ENCODE measurements around the gene PADI2. TPM values are rescaled to one million over a fixed set of nuclear protein-coding genes. Genes with fewer than 3 reads are reported as not detected.
A peak's percentile ranks its signal among the peaks of the same experiment; 100 is the strongest.

PADI2 gene
- total RNA-seq, 4 donors from 2014 or later: 2.2 to 26.7 (median 15.3) TPM

- H3K4me3 ChIP-seq (ENCODE audit: low read depth, poor library complexity, severe bottlenecking): no peak overlapping the region
- intact Hi-C loops (cut with DNase I; ENCODE audit: low total_unique reads): no loop called here
- WGBS, 2 donors: 57 to 66% methylated on average over 3 of the region's 3 CpGs
- no peak for DNase-seq (ENCODE audit: low spot score in 2 of 2)
- TF ChIP-seq CTCF (IDR thresholded peaks at IDR 0.05): no peak
- no peak for TF ChIP-seq POLR2A (IDR thresholded peaks at IDR 0.05)
Measured at GRCh38 chr1:17156108-17156507, 36.9 kb upstream of the PADI2 start.

GRCh38 chr1:17155257-17155920, 36.1 kb upstream of the PADI2 start:
- intact Hi-C loops (cut with DNase I; ENCODE audit: low total_unique reads): no loop called here
- H3K4me3 ChIP-seq (ENCODE audit: low read depth, poor library complexity, severe bottlenecking): no peak overlapping the region
- WGBS, 2 donors: 26% methylated on average over 2 of the region's 2 CpGs
- peak in 1 of 2 donors; percentile 4 for DNase-seq (ENCODE audit: low spot score in 2 of 2)
- TF ChIP-seq CTCF (IDR thresholded peaks at IDR 0.05) (no peak), POLR2A (IDR thresholded peaks at IDR 0.05) (no peak)

- no peak overlapping the region for H3K4me3 ChIP-seq (ENCODE audit: low read depth, poor library complexity, severe bottlenecking)
- no peak for DNase-seq (ENCODE audit: low spot score in 2 of 2)
- 49 to 59% methylated on average over 8 of the region's 8 CpGs for WGBS, 2 donors
- intact Hi-C loops (cut with DNase I; ENCODE audit: low total_unique reads): no loop called here
- TF ChIP-seq POLR2A (IDR thresholded peaks at IDR 0.05) (no peak), CTCF (IDR thresholded peaks at IDR 0.05) (no peak)
Measured at GRCh38 chr1:17149771-17150170, 30.5 kb upstream of the PADI2 start.

- intact Hi-C loops (cut with DNase I; ENCODE audit: low total_unique reads): no loop called here
- TF ChIP-seq POLR2A (IDR thresholded peaks at IDR 0.05) (no peak), CTCF (IDR thresholded peaks at IDR 0.05) (no peak)
- H3K4me3 ChIP-seq (ENCODE audit: low read depth, poor library complexity, severe bottlenecking): no peak overlapping the region
- DNase-seq (ENCODE audit: low spot score in 2 of 2): no peak
- 29 to 44% methylated on average over 47 of the region's 50 CpGs for WGBS, 2 donors
Measured at GRCh38 chr1:17148950-17149608, 29.8 kb upstream of the PADI2 start.

GRCh38 chr1:17145648-17146047, 26.4 kb upstream of the PADI2 start:
- no peak for DNase-seq (ENCODE audit: low spot score in 2 of 2)
- intact Hi-C loops (cut with DNase I; ENCODE audit: low total_unique reads): no loop called here
- TF ChIP-seq CTCF (IDR thresholded peaks at IDR 0.05): no peak
- no peak for TF ChIP-seq POLR2A (IDR thresholded peaks at IDR 0.05)
- H3K4me3 ChIP-seq (ENCODE audit: low read depth, poor library complexity, severe bottlenecking): no peak overlapping the region
- WGBS, 2 donors: 77 to 81% methylated on average over 2 of the region's 2 CpGs
